GM21447 (cell line): ENCODE measurements around the gene KCNQ1.

Experiments used
- ATAC-seq: cut with Tn5 transposase; IDR thresholded peaks from one replicate; pipeline ENCODE4 v1.9.1; 2021; ENCODE audit not compliant: unreplicated experiment

KCNQ1 gene

GRCh38 chr11:2888266-2888968, 443.6 kb downstream of the KCNQ1 start:
- ATAC-seq = no peak

- ATAC-seq = no peak
Measured at GRCh38 chr11:2889362-2890273, 444.8 kb downstream of the KCNQ1 start.

- ATAC-seq = no peak
Measured at GRCh38 chr11:2890466-2891294, 445.9 kb downstream of the KCNQ1 start.

GRCh38 chr11:2891326-2892214, 446.8 kb downstream of the KCNQ1 start:
- no peak for ATAC-seq

GRCh38 chr11:2892215-2892966, 447.6 kb downstream of the KCNQ1 start:
- no peak for ATAC-seq

GRCh38 chr11:2892967-2893528, 448.2 kb downstream of the KCNQ1 start:
- no peak for ATAC-seq

GRCh38 chr11:2893935-2894334, 449.1 kb downstream of the KCNQ1 start:
- no peak for ATAC-seq

GRCh38 chr11:2896047-2896446, 451.2 kb downstream of the KCNQ1 start:
- ATAC-seq = no peak

- no peak for ATAC-seq
Measured at GRCh38 chr11:2897048-2897447, 452.2 kb downstream of the KCNQ1 start.

- ATAC-seq = no peak
Measured at GRCh38 chr11:2898366-2899079, 453.7 kb downstream of the KCNQ1 start.
